ENCODE measurements around the gene ASXL1. TPM values are rescaled to one million over a fixed set of nuclear protein-coding genes. Genes with fewer than 3 reads are reported as not detected.

Gene ASXL1
- total RNA-seq, 1 experiment from 2014 or later, result 52.2 TPM

GRCh38 chr20:32481311-32482142, 123.4 kb downstream of the ASXL1 start:
- Histone ChIP-seq H2AFZ (ENCODE audit: low read depth, low read length, poor library complexity, severe bottlenecking) (no peak overlapping the region), H3K36me3 (ENCODE audit: control insufficient read depth in 1 of 2, insufficient read depth in 2 of 2, low read length in 2 of 2) (no peaks in the 10 kb centered on the region), H3K4me1 (ENCODE audit: control insufficient read depth in 1 of 2, insufficient read depth in 2 of 2, low read length in 2 of 2) (peaks cover 8 to 31% of the 10 kb centered on the region in 2 experiments), H3K9me3 (ENCODE audit: control insufficient read depth in 1 of 2, insufficient read depth in 1 of 2, low read depth in 1 of 2, low read length in 2 of 2) (no peaks in the 10 kb centered on the region), H3K9ac (ENCODE audit: low read length) (0 out of 2 replicates have a peak overlapping the region, but pooled peaks have one; percentile 45), H3K9me2 (ENCODE audit: insufficient read depth) (no peaks in the 10 kb centered on the region), H3K79me2 (ENCODE audit: insufficient read depth, low read length) (no peaks in the 10 kb centered on the region), H3K27me3 (ENCODE audit: insufficient read depth, low read length) (no peaks in the 10 kb centered on the region), H4K20me1 (ENCODE audit: insufficient read depth) (no peaks in the 10 kb centered on the region), H3K27ac (ENCODE audit: low read depth, low read length) (no peak overlapping the region), H3K4me2 (ENCODE audit: low read length) (peak overlapping the region; percentile 90), H3K4me3 (replicated peaks in 1 of 2; ENCODE audit: low read depth in 1 of 2, low read length in 2 of 2) (no peak overlapping the region; a peak in 3 of 4 replicates)
- ATAC-seq, result no peak
- TF ChIP-seq ZBTB33 (IDR thresholded peaks at IDR 0.05; ENCODE audit: extremely low read depth, insufficient replicate concordance, low read length) (no peak), SIN3A (IDR thresholded peaks at IDR 0.05; ENCODE audit: low read depth) (no peak), ZFX (IDR thresholded peaks at IDR 0.05) (no peak), POLR2A (IDR thresholded peaks at IDR 0.05; ENCODE audit: borderline replicate concordance, extremely low read depth, insufficient read depth, insufficient read length) (no peak), EGR1 (IDR thresholded peaks at IDR 0.05; ENCODE audit: low read depth) (no peak), REST (IDR thresholded peaks at IDR 0.05; ENCODE audit: low read depth) (no peak)
- no TSS peak for BruUV-seq (replicated peaks)
- POLR2A ChIA-PET, result no interaction called here
- CTCF ChIA-PET, result no interaction called here
- intact Hi-C loops (cut with micrococcal nuclease), result loop anchor here (5.0 kb wide), 1 partner anchor 464 kb away; no protein-coding TSS in a partner anchor
- RAD21 ChIA-PET (ENCODE audit: low non-redundant PET in 1 of 2, low total read pairs in 2 of 2, uncharacterized antibody in 2 of 2, unreplicated experiment in 2 of 2), result interaction anchor here in 1 of 2 experiments (0.6 kb wide), 1 partner anchor 168 kb away, joined by 3 read pairs; no protein-coding TSS in a partner anchor
- DNase-seq (ENCODE audit: low read depth, low spot score), result no peak
